WTC11 (cell line): ENCODE data around the gene ENTPD8. TPM values are rescaled to one million over a fixed set of nuclear protein-coding genes. Genes with fewer than 3 reads are reported as not detected.

ENCODE experiments used
- ATAC-seq: fragments of 200-7000 bp; cut with Tn5 transposase; 2 replicates; pipeline ENCODE4 v1.10.0; 2021; ENCODE audit warnings: mild to moderate bottlenecking, moderate library complexity
- CTCF ChIA-PET: fragments of 300-600 bp; sonication (Branson Sonifier 250); formaldehyde crosslinking; loops from one replicate; lab custom pipeline; 2021; ENCODE audit warnings: antibody characterized with exemption; lab: Charles Lee
- POLR2A ChIA-PET: fragments of 350-600 bp; sonication (Branson Sonifier 250); formaldehyde crosslinking; loops from one replicate; lab custom pipeline; 2021; ENCODE audit warnings: antibody characterized with exemption; lab: Charles Lee
- DNase-seq: peaks from one replicate; pipeline ENCODE4 v3.0.0; 2021; ENCODE audit warnings: low spot score
- H3K27ac Mint-ChIP-seq: 2 replicates; pipeline ENCODE4 v1.8.0; 2021; ENCODE audit warnings: mixed read lengths
- H3K27me3 Mint-ChIP-seq: 2 replicates; pipeline ENCODE4 v1.8.0; 2021; ENCODE audit warnings: low read depth, mild to moderate bottlenecking, moderate library complexity, mixed read lengths
- H3K36me3 Mint-ChIP-seq: 2 replicates; pipeline ENCODE4 v1.8.0; 2021; ENCODE audit warnings: mixed read lengths
- H3K4me1 Mint-ChIP-seq: 2 replicates; pipeline ENCODE4 v1.8.0; 2022; ENCODE audit warnings: mixed read lengths
- H3K4me3 Mint-ChIP-seq: 2 replicates; pipeline ENCODE4 v1.8.0; 2021; ENCODE audit warnings: mild to moderate bottlenecking, moderate library complexity, mixed read lengths
- H3K9me3 Mint-ChIP-seq: 2 replicates; pipeline ENCODE4 v1.8.0; 2021; ENCODE audit warnings: mixed read lengths
- CREB1 ChIP-seq: sonication (generic); formaldehyde crosslinking; IDR thresholded peaks from 2 replicates; pipeline ENCODE4 v1.8.0; 2023; ENCODE audit warnings: mild to moderate bottlenecking, missing genetic modification reagents
- JUN ChIP-seq: sonication (generic); formaldehyde crosslinking; IDR thresholded peaks from 2 replicates; pipeline ENCODE4 v1.8.0; 2023; ENCODE audit warnings: mild to moderate bottlenecking, missing genetic modification reagents
- MYBL2 ChIP-seq: sonication (generic); formaldehyde crosslinking; IDR thresholded peaks from 2 replicates; pipeline ENCODE4 v1.8.1; 2023; ENCODE audit warnings: mild to moderate bottlenecking, moderate library complexity, missing genetic modification reagents
- SOX15 ChIP-seq: fragments of 250-450 bp; sonication (Bioruptor Pico); IDR thresholded peaks from 2 replicates; pipeline ENCODE4 v1.9.0; 2021; ENCODE audit warnings: mild to moderate bottlenecking
- ZNF138 ChIP-seq: sonication (generic); formaldehyde crosslinking; conservative IDR thresholded peaks from 2 replicates; pipeline ENCODE4 v1.8.1; 2022; ENCODE audit warnings: mild to moderate bottlenecking, moderate library complexity, missing genetic modification reagents
- ZNF219 ChIP-seq: sonication (generic); formaldehyde crosslinking; IDR thresholded peaks from 2 replicates; pipeline ENCODE4 v1.8.0; 2023; ENCODE audit warnings: missing genetic modification reagents, mild to moderate bottlenecking, borderline replicate concordance
- ZNF317 ChIP-seq: sonication (generic); formaldehyde crosslinking; IDR thresholded peaks from 2 replicates; pipeline ENCODE4 v1.8.1; 2023; ENCODE audit warnings: low read depth, mild to moderate bottlenecking, moderate library complexity, missing genetic modification reagents, borderline replicate concordance
- ZNF396 ChIP-seq: fragments of 250-450 bp; sonication (Bioruptor Pico); IDR thresholded peaks from 2 replicates; pipeline ENCODE4 v1.8.0; 2021; ENCODE audit warnings: mild to moderate bottlenecking, moderate library complexity, borderline replicate concordance
- ZNF671 ChIP-seq: fragments of 250-450 bp; sonication (Bioruptor Pico); IDR thresholded peaks from 2 replicates; pipeline ENCODE4 v1.8.0; 2021; ENCODE audit warnings: mild to moderate bottlenecking
- total RNA-seq: library from RNA; stranded (reverse); gene quantifications from 3 replicates; pipeline ENCODE4 v1.2.3, GENCODE V29; 2021
- TF ChIP-seq, protein P1 (sequence below): sonication (generic); formaldehyde crosslinking; IDR thresholded peaks from 2 replicates; pipeline ENCODE4 v1.8.0; 2023; ENCODE audit warnings: missing genetic modification reagents
- TF ChIP-seq, protein P2 (sequence below): fragments of 250-450 bp; sonication (Bioruptor Pico); IDR thresholded peaks from 2 replicates; pipeline ENCODE4 v1.9.0; 2021; ENCODE audit warnings: mild to moderate bottlenecking
- TF ChIP-seq, protein P3 (sequence below): sonication (generic); formaldehyde crosslinking; IDR thresholded peaks from 2 replicates; pipeline ENCODE4 v1.8.0; 2022; ENCODE audit warnings: mild to moderate bottlenecking, missing genetic modification reagents
- TF ChIP-seq, protein P4 (sequence below): fragments of 250-450 bp; sonication (Bioruptor Pico); IDR thresholded peaks from 2 replicates; pipeline ENCODE4 v1.9.0; 2021; ENCODE audit warnings: mild to moderate bottlenecking, borderline replicate concordance
- TF ChIP-seq, protein P5 (sequence below): sonication (generic); formaldehyde crosslinking; IDR thresholded peaks from 2 replicates; pipeline ENCODE4 v1.8.1; 2022; ENCODE audit warnings: missing genetic modification reagents, borderline replicate concordance
- TF ChIP-seq, protein P6 (sequence below): fragments of 250-450 bp; sonication (Bioruptor Pico); IDR thresholded peaks from 2 replicates; pipeline ENCODE4 v1.9.0; 2021; ENCODE audit warnings: mild to moderate bottlenecking

Gene ENTPD8
- total RNA-seq, 1 experiment from 2014 or later, result 2.3 TPM

DNA sequence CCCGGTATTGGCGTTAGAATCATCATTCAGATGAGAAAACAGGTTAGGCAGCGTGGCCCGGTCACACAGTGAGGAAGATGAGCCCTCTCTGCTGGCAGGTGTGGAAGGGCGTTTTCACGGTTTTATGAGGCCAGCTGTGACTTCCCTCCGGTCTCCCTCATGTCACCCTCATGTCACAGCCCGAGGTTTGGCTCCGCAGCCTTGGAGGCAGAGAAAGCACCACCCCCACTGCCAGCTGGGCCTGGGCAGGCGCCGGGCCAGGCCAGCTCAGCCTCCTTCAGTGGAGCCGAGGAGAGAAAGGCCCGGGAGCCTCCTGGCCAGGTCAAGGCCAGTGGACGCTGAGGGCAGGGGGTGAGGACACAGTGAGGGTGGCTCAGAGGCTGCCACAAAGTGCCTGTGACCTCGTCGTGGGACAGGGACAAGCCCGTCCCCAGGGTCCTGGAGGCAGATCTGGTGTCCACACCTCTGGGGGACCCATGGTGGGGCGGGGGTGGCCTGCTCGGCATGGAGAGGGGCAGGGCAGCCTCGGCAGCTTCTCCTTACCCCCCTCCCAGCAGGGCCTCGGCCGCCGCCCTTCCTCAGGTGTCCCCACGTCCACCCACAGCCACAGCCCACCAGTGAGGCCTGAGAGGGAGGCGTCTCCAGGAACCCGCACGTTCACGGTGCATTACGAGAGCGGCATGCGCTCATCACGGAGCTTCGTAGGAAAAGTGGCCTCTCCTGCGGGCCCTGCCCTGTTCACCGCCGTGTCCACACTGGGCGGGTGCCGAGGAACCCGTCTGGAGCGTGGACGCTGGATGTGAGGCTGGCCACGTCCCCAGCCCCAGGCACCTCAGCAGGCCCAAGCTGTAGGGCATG, 50.4 kb downstream of the ENTPD8 start (continued):
- TF ChIP-seq JUN (CRISPR knock-in tag), result no peak
- TF ChIP-seq, protein P1, sequence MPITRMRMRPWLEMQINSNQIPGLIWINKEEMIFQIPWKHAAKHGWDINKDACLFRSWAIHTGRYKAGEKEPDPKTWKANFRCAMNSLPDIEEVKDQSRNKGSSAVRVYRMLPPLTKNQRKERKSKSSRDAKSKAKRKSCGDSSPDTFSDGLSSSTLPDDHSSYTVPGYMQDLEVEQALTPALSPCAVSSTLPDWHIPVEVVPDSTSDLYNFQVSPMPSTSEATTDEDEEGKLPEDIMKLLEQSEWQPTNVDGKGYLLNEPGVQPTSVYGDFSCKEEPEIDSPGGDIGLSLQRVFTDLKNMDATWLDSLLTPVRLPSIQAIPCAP, result no peak
- no peak for TF ChIP-seq MYBL2 (CRISPR knock-in tag)
- no peak for TF ChIP-seq ZNF671 (CRISPR knock-in tag)
- no peak for TF ChIP-seq SOX15
- no peak for TF ChIP-seq CREB1

DNA sequence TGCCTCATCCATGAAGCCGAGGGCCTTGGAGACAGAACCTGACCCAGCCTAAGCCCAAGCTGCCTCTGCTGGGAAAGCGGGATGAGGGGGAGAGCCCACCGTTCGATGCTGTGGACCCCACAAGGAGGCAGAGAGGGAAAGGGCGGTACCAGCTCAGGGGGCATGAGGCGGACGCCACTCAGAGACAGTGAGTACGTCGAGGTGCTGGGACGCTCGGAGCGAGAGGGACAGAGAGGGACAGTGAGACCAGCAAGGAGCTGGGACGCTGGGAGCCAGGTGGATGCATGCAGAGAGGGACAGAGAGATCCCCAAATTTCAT, 51.8 kb downstream of the ENTPD8 start:
- Mint-ChIP-seq H3K9me3 (no peaks in the 10 kb centered on the region), H3K36me3 (peaks cover 3% of the 10 kb centered on the region; the same call in 1 of the 2 replicates), H3K27ac (no peak overlapping the region), H3K4me1 (no peaks in the 10 kb centered on the region), H3K4me3 (no peak overlapping the region), H3K27me3 (no peaks in the 10 kb centered on the region)
- CTCF ChIA-PET, result interaction anchor here (1.1 kb wide), 1 partner anchor 34 kb away, joined by 4 read pairs; the partner anchor contains the start of genes EXD3 and NOXA1
- ATAC-seq (no peak), DNase-seq (no peak)
- POLR2A ChIA-PET, result no interaction called here
- TF ChIP-seq ZNF396, result no peak
- TF ChIP-seq SOX15, result no peak
- TF ChIP-seq, protein P2, sequence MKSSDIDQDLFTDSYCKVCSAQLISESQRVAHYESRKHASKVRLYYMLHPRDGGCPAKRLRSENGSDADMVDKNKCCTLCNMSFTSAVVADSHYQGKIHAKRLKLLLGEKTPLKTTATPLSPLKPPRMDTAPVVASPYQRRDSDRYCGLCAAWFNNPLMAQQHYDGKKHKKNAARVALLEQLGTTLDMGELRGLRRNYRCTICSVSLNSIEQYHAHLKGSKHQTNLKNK (CRISPR knock-in tag), result no peak
- TF ChIP-seq, protein P3, sequence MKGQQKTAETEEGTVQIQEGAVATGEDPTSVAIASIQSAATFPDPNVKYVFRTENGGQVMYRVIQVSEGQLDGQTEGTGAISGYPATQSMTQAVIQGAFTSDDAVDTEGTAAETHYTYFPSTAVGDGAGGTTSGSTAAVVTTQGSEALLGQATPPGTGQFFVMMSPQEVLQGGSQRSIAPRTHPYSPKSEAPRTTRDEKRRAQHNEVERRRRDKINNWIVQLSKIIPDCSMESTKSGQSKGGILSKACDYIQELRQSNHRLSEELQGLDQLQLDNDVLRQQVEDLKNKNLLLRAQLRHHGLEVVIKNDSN, result no peak
- TF ChIP-seq, protein P4, sequence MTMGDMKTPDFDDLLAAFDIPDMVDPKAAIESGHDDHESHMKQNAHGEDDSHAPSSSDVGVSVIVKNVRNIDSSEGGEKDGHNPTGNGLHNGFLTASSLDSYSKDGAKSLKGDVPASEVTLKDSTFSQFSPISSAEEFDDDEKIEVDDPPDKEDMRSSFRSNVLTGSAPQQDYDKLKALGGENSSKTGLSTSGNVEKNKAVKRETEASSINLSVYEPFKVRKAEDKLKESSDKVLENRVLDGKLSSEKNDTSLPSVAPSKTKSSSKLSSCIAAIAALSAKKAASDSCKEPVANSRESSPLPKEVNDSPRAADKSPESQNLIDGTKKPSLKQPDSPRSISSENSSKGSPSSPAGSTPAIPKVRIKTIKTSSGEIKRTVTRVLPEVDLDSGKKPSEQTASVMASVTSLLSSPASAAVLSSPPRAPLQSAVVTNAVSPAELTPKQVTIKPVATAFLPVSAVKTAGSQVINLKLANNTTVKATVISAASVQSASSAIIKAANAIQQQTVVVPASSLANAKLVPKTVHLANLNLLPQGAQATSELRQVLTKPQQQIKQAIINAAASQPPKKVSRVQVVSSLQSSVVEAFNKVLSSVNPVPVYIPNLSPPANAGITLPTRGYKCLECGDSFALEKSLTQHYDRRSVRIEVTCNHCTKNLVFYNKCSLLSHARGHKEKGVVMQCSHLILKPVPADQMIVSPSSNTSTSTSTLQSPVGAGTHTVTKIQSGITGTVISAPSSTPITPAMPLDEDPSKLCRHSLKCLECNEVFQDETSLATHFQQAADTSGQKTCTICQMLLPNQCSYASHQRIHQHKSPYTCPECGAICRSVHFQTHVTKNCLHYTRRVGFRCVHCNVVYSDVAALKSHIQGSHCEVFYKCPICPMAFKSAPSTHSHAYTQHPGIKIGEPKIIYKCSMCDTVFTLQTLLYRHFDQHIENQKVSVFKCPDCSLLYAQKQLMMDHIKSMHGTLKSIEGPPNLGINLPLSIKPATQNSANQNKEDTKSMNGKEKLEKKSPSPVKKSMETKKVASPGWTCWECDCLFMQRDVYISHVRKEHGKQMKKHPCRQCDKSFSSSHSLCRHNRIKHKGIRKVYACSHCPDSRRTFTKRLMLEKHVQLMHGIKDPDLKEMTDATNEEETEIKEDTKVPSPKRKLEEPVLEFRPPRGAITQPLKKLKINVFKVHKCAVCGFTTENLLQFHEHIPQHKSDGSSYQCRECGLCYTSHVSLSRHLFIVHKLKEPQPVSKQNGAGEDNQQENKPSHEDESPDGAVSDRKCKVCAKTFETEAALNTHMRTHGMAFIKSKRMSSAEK (CRISPR knock-in tag), result no peak
- TF ChIP-seq, protein P5, sequence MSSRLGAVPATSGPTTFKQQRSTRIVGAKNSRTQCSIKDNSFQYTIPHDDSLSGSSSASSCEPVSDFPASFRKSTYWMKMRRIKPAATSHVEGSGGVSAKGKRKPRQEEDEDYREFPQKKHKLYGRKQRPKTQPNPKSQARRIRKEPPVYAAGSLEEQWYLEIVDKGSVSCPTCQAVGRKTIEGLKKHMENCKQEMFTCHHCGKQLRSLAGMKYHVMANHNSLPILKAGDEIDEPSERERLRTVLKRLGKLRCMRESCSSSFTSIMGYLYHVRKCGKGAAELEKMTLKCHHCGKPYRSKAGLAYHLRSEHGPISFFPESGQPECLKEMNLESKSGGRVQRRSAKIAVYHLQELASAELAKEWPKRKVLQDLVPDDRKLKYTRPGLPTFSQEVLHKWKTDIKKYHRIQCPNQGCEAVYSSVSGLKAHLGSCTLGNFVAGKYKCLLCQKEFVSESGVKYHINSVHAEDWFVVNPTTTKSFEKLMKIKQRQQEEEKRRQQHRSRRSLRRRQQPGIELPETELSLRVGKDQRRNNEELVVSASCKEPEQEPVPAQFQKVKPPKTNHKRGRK (CRISPR knock-in tag), result no peak

DNA sequence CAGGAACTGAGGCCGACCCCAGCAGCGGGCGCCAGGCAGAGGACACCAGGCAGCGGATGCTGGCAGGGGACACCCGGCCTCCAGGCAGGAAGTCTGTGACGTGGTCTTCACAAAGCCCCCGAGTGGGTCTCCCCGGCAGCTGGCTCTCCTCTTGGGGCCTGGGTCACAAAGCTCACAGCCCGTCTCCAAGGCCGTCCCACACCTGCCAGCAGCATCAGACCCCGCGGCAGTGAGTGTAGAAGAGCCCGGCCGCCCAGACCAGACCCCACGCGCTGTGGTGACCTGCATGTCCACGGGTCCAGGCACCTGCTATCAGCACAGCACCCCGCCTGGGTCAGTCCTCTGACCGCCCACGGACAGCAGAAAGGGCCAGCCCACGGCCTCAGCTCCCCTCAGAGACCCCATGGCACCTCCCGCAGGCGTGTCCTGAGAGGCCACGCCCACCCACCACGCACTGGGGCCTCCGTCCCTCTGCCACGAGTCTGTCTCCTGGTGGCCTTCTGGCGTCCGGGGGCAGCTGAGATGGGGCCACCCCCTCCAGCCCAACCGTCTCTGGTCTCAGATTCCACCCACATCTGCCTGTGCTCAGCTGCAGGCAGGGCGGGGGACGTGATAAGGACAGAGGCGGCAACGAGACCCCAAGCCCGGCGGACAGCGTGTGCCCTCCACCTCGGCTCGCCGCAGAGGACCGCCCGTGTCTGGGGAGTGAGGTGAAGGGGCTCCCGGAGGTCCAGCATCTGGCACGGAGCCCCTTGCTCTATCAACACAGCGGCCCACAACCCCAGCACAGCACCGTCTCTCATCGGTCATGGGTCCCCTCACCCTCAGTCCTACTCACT, 52.3 kb downstream of the ENTPD8 start:
- DNase-seq (no peak), ATAC-seq (no peak)
- Mint-ChIP-seq H3K27ac (no peak overlapping the region), H3K4me1 (no peaks in the 10 kb centered on the region), H3K27me3 (no peaks in the 10 kb centered on the region), H3K4me3 (no peak overlapping the region), H3K9me3 (no peaks in the 10 kb centered on the region), H3K36me3 (peaks cover 3% of the 10 kb centered on the region; the same call in 1 of the 2 replicates)
- ChIA-PET POLR2A (no interaction called here), CTCF (interaction anchor here (1.1 kb wide), 1 partner anchor 34 kb away, joined by 4 read pairs; the partner anchor contains the start of genes EXD3 and NOXA1)
- TF ChIP-seq, protein P6, sequence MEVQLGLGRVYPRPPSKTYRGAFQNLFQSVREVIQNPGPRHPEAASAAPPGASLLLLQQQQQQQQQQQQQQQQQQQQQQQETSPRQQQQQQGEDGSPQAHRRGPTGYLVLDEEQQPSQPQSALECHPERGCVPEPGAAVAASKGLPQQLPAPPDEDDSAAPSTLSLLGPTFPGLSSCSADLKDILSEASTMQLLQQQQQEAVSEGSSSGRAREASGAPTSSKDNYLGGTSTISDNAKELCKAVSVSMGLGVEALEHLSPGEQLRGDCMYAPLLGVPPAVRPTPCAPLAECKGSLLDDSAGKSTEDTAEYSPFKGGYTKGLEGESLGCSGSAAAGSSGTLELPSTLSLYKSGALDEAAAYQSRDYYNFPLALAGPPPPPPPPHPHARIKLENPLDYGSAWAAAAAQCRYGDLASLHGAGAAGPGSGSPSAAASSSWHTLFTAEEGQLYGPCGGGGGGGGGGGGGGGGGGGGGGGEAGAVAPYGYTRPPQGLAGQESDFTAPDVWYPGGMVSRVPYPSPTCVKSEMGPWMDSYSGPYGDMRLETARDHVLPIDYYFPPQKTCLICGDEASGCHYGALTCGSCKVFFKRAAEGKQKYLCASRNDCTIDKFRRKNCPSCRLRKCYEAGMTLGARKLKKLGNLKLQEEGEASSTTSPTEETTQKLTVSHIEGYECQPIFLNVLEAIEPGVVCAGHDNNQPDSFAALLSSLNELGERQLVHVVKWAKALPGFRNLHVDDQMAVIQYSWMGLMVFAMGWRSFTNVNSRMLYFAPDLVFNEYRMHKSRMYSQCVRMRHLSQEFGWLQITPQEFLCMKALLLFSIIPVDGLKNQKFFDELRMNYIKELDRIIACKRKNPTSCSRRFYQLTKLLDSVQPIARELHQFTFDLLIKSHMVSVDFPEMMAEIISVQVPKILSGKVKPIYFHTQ (CRISPR knock-in tag), result no peak
- TF ChIP-seq ZNF138 (CRISPR knock-in tag), result no peak
- no peak for TF ChIP-seq ZNF317
- no peak for TF ChIP-seq ZNF219 (CRISPR knock-in tag)
